IPS-18a (cell line): ENCODE results near the gene USH1C.

ENCODE experiments used
- H3K27ac ChIP-seq: one replicate; pipeline ENCODE4 v1.5.1; 2013; ENCODE audit warnings: low read length
- H3K27me3 ChIP-seq: one replicate; pipeline ENCODE4 v1.6.1; 2013; ENCODE audit warnings: mild to moderate bottlenecking, low read length; ENCODE audit not compliant: control insufficient read depth, insufficient read depth
- H3K36me3 ChIP-seq: one replicate; pipeline ENCODE4 v1.6.1; 2013; ENCODE audit warnings: low read depth, low read length; ENCODE audit not compliant: control insufficient read depth
- H3K4me1 ChIP-seq: one replicate; pipeline ENCODE4 v1.6.1; 2013; ENCODE audit warnings: low read depth, low read length; ENCODE audit not compliant: control insufficient read depth
- H3K4me3 ChIP-seq: one replicate; pipeline ENCODE4 v1.5.1; 2013; ENCODE audit warnings: low read length
- H3K9ac ChIP-seq: one replicate; pipeline ENCODE4 v1.6.1; 2013; ENCODE audit warnings: mild to moderate bottlenecking, low read length, moderate library complexity
- H3K9me3 ChIP-seq: one replicate; pipeline ENCODE4 v1.6.1; 2013; ENCODE audit warnings: low read depth, low read length; ENCODE audit not compliant: control insufficient read depth

Gene USH1C

GRCh38 chr11:17507773-17508172, 36.4 kb downstream of the USH1C start:
- Histone ChIP-seq H3K27me3 (no peaks in the 10 kb centered on the region), H3K27ac (no peak overlapping the region), H3K9me3 (no peaks in the 10 kb centered on the region), H3K9ac (no peak overlapping the region), H3K4me1 (no peaks in the 10 kb centered on the region), H3K4me3 (no peak overlapping the region), H3K36me3 (no peaks in the 10 kb centered on the region)

GRCh38 chr11:17506942-17507341, 37.3 kb downstream of the USH1C start:
- Histone ChIP-seq H3K27me3 (no peaks in the 10 kb centered on the region), H3K9me3 (no peaks in the 10 kb centered on the region), H3K36me3 (no peaks in the 10 kb centered on the region), H3K27ac (no peak overlapping the region), H3K4me3 (no peak overlapping the region), H3K9ac (no peak overlapping the region), H3K4me1 (no peaks in the 10 kb centered on the region)

- H3K27me3 ChIP-seq, result no peaks in the 10 kb centered on the region
These were observed 37.9 kb downstream of the USH1C start for GRCh38 chr11:17506314-17506713.

GRCh38 chr11:17505146-17505545, 39.1 kb downstream of the USH1C start:
- Histone ChIP-seq H3K27me3 (no peaks in the 10 kb centered on the region), H3K27ac (no peak overlapping the region), H3K4me1 (no peaks in the 10 kb centered on the region), H3K9me3 (no peaks in the 10 kb centered on the region), H3K4me3 (no peak overlapping the region), H3K36me3 (no peaks in the 10 kb centered on the region), H3K9ac (no peak overlapping the region)

More at GRCh38 chr11:17506314-17506713, 37.9 kb downstream of the USH1C start:
- Histone ChIP-seq H3K9me3 (no peaks in the 10 kb centered on the region), H3K9ac (no peak overlapping the region), H3K36me3 (no peaks in the 10 kb centered on the region), H3K27ac (no peak overlapping the region), H3K4me1 (no peaks in the 10 kb centered on the region), H3K4me3 (no peak overlapping the region)

GRCh38 chr11:17504330-17505107, 39.7 kb downstream of the USH1C start:
- Histone ChIP-seq H3K4me3 (no peak overlapping the region), H3K27ac (no peak overlapping the region), H3K9ac (no peak overlapping the region), H3K36me3 (no peaks in the 10 kb centered on the region), H3K27me3 (no peaks in the 10 kb centered on the region), H3K9me3 (no peaks in the 10 kb centered on the region), H3K4me1 (no peaks in the 10 kb centered on the region)

GRCh38 chr11:17502630-17503029, 41.6 kb downstream of the USH1C start:
- no peaks in the 10 kb centered on the region for H3K27me3 ChIP-seq
- H3K4me3 ChIP-seq, result no peak overlapping the region
- H3K36me3 ChIP-seq, result no peaks in the 10 kb centered on the region
- H3K4me1 ChIP-seq, result no peaks in the 10 kb centered on the region
- H3K27ac ChIP-seq, result no peak overlapping the region
- no peak overlapping the region for H3K9ac ChIP-seq
- H3K9me3 ChIP-seq, result no peaks in the 10 kb centered on the region

- H3K4me3 ChIP-seq, result no peak overlapping the region
- H3K27me3 ChIP-seq, result no peaks in the 10 kb centered on the region
- no peak overlapping the region for H3K27ac ChIP-seq
- H3K4me1 ChIP-seq, result no peaks in the 10 kb centered on the region
- no peak overlapping the region for H3K9ac ChIP-seq
- no peaks in the 10 kb centered on the region for H3K36me3 ChIP-seq
- H3K9me3 ChIP-seq, result no peaks in the 10 kb centered on the region
These were observed 43.5 kb downstream of the USH1C start for GRCh38 chr11:17500673-17501072.

GRCh38 chr11:17498475-17498874, 45.7 kb downstream of the USH1C start:
- H3K27me3 ChIP-seq, result no peaks in the 10 kb centered on the region
- no peaks in the 10 kb centered on the region for H3K4me1 ChIP-seq
- no peak overlapping the region for H3K27ac ChIP-seq
- no peak overlapping the region for H3K9ac ChIP-seq
- H3K36me3 ChIP-seq, result no peaks in the 10 kb centered on the region
- no peak overlapping the region for H3K4me3 ChIP-seq
- no peaks in the 10 kb centered on the region for H3K9me3 ChIP-seq

- no peak overlapping the region for H3K9ac ChIP-seq
- no peaks in the 10 kb centered on the region for H3K27me3 ChIP-seq
- no peak overlapping the region for H3K27ac ChIP-seq
- no peaks in the 10 kb centered on the region for H3K9me3 ChIP-seq
- no peaks in the 10 kb centered on the region for H3K36me3 ChIP-seq
- no peak overlapping the region for H3K4me3 ChIP-seq
- no peaks in the 10 kb centered on the region for H3K4me1 ChIP-seq
These were observed 46.2 kb downstream of the USH1C start for GRCh38 chr11:17498058-17498457.

- Histone ChIP-seq H3K4me3 (no peak overlapping the region), H3K9me3 (no peaks in the 10 kb centered on the region), H3K27me3 (no peaks in the 10 kb centered on the region), H3K27ac (no peak overlapping the region), H3K36me3 (no peaks in the 10 kb centered on the region), H3K9ac (no peak overlapping the region), H3K4me1 (no peaks in the 10 kb centered on the region)
These were observed 47.8 kb downstream of the USH1C start for GRCh38 chr11:17496406-17496805.

- no peaks in the 10 kb centered on the region for H3K4me1 ChIP-seq
- H3K4me3 ChIP-seq, result no peak overlapping the region
- no peak overlapping the region for H3K27ac ChIP-seq
- H3K9me3 ChIP-seq, result no peaks in the 10 kb centered on the region
- no peaks in the 10 kb centered on the region for H3K27me3 ChIP-seq
- no peak overlapping the region for H3K9ac ChIP-seq
- no peaks in the 10 kb centered on the region for H3K36me3 ChIP-seq
These were observed 50.2 kb downstream of the USH1C start for GRCh38 chr11:17494019-17494418.

- Histone ChIP-seq H3K9me3 (no peaks in the 10 kb centered on the region), H3K4me3 (no peak overlapping the region), H3K4me1 (no peaks in the 10 kb centered on the region), H3K9ac (no peak overlapping the region), H3K27me3 (no peaks in the 10 kb centered on the region), H3K36me3 (no peaks in the 10 kb centered on the region), H3K27ac (no peak overlapping the region)
These were observed 53.3 kb downstream of the USH1C start for GRCh38 chr11:17490938-17491337.
